Activated CD4-positive, CD25-positive, alpha-beta regulatory T cell treated with anti-CD3 and anti-CD28 coated beads, Interleukin-2, amount 50 U/mL, for 24 hours (primary cell): ENCODE data around the gene OR8K5.
"Not testable (repeated sequence)": the region's sequence is repeated elsewhere in the genome, so short reads cannot be mapped to it uniquely, and the experiment has no call there.

ENCODE experiments used
- ATAC-seq, 2 donors: fragments of 150-1000 bp; cut with Tn5 transposase; one replicate each; pipeline ENCODE4 v1.10.0; 2021; ENCODE audit warnings: mild to moderate bottlenecking in 1 of 2, moderate library complexity in 1 of 2

The OR8K5 gene

GRCh38 chr11:56160217-56160616, at the start of gene OR8K5:
Gene OR8K5, minus strand, starts transcription at chr11:56160317. Its CDS starts 0 bp downstream, at chr11:56160317.
- no peak for ATAC-seq

- no peak for ATAC-seq
Observed at GRCh38 chr11:56207790-56208189, 47.7 kb upstream of the OR8K5 start.

GRCh38 chr11:56197367-56197766, 37.2 kb upstream of the OR8K5 start:
- no peak for ATAC-seq

- no peak for ATAC-seq
Observed at GRCh38 chr11:56196705-56197104, 36.6 kb upstream of the OR8K5 start.

- no peak for ATAC-seq
Observed at GRCh38 chr11:56188602-56189001, 28.5 kb upstream of the OR8K5 start.

- ATAC-seq = no peak
Observed at GRCh38 chr11:56183459-56183858, 23.3 kb upstream of the OR8K5 start.

- no peak for ATAC-seq
Observed at GRCh38 chr11:56176318-56176717, 16.2 kb upstream of the OR8K5 start, which contains the start of gene OR5J2. Gene OR5J2, plus strand, starts transcription at chr11:56176618. Its CDS starts 0 bp downstream, at chr11:56176618.

GRCh38 chr11:56172256-56172830, 12.2 kb upstream of the OR8K5 start:
- no peak for ATAC-seq

- ATAC-seq = no peak
Observed at GRCh38 chr11:56163804-56164203, 3.7 kb upstream of the OR8K5 start.

- ATAC-seq = no peak
Observed at GRCh38 chr11:56152333-56152732, 7.8 kb downstream of the OR8K5 start.

- ATAC-seq = no peak
Observed at GRCh38 chr11:56151376-56151775, 8.7 kb downstream of the OR8K5 start.

GRCh38 chr11:56143681-56144080, 16.4 kb downstream of the OR8K5 start:
- ATAC-seq = not testable (repeated sequence)

GRCh38 chr11:56140151-56140661, 19.9 kb downstream of the OR8K5 start, which contains the start of gene OR8J3:
Gene OR8J3, minus strand, starts transcription at chr11:56140201. Its CDS starts 2,483 bp downstream, at chr11:56137718.
- ATAC-seq = no peak

- no peak for ATAC-seq
Observed at GRCh38 chr11:56122073-56122472, 38.0 kb downstream of the OR8K5 start, which contains the start of gene OR8H3. Gene OR8H3, plus strand, starts transcription at chr11:56122373. Its CDS starts 0 bp downstream, at chr11:56122373.
